GM23248 (cell line): ENCODE measurements around the gene WDSUB1.

Experiments used
- EZH2 ChIP-seq: fragments of 200-600 bp; sonication (generic); IDR thresholded peaks from 2 replicates; pipeline ENCODE4 v1.6.1; 2018; ENCODE audit warnings: antibody characterized with exemption, mild to moderate bottlenecking; ENCODE audit not compliant: insufficient read depth, poor library complexity, severe bottlenecking
- EZH2phosphoT487 ChIP-seq: fragments of 200-600 bp; sonication (generic); IDR thresholded peaks from 2 replicates; pipeline ENCODE4 v1.6.1; 2018; ENCODE audit warnings: antibody characterized with exemption, moderate library complexity, mild to moderate bottlenecking, low read depth; ENCODE audit not compliant: insufficient read depth

- TF ChIP-seq EZH2 (no peak), EZH2phosphoT487 (no peak)
Measured at GRCh38 chr2:159209341-159210306, 76.9 kb downstream of the WDSUB1 start.
